HG03045 (cell line): ENCODE data around the gene KCNA10.

Experiments used
- ATAC-seq: cut with Tn5 transposase; IDR thresholded peaks from one replicate; pipeline ENCODE4 v1.9.1; 2021; ENCODE audit warnings: mild to moderate bottlenecking, moderate library complexity; ENCODE audit not compliant: unreplicated experiment

The KCNA10 gene

DNA sequence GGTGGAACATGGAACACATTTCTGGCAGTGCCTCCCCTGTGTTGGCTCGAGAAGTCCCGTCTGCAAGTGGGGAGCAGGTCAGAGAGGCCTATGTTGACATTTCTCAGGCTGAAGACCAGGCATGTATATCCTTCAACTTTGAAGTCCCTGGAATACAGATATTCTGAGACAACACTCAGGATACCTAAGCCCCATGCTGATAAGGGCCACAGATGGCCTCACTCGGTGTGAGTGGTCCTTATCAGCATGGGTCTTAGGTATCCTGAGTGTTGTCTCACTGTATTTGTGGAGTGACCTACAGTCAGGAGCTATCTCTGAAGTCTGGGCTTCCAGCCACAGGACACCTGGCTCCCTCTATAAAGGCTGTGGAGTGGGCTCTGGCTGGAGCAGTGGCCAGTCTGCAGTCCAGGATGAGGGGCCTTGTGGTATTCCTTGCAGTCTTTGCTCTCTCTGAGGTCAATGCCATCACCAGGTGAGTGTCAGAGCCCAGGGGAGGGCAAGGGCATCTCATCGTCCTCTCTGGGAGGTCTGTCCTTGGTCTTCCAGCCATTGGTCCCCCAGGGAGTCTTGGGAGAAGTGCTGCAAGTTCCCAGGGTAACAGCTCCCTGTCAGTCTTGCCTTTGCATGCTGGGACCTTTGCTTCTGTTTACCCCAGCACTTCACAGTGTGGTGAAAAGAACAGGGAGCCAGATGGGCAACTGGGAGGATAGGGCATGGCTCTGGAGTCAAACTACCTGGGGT lies 38.4 kb downstream of the KCNA10 start:
- ATAC-seq: no peak

DNA sequence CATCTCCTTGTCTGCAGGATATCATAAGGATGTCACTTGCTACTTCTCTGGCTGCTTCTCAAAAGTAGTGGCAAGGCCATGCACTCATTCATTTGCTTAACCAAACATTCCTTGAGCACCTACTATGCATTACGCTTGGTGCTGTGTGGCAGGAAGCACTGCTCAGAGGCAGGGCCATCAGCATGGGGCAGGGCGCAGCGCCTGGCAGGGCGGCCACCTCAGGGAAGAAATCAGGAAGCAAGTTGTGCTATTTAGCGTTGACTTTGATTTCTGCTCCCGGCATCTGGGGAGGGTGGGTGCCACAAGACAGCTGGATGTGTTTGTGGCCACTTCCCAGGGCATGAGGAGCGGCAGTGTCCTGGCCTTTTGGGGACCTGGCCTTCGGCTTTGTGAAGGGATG lies 40.1 kb downstream of the KCNA10 start:
- no peak for ATAC-seq

DNA sequence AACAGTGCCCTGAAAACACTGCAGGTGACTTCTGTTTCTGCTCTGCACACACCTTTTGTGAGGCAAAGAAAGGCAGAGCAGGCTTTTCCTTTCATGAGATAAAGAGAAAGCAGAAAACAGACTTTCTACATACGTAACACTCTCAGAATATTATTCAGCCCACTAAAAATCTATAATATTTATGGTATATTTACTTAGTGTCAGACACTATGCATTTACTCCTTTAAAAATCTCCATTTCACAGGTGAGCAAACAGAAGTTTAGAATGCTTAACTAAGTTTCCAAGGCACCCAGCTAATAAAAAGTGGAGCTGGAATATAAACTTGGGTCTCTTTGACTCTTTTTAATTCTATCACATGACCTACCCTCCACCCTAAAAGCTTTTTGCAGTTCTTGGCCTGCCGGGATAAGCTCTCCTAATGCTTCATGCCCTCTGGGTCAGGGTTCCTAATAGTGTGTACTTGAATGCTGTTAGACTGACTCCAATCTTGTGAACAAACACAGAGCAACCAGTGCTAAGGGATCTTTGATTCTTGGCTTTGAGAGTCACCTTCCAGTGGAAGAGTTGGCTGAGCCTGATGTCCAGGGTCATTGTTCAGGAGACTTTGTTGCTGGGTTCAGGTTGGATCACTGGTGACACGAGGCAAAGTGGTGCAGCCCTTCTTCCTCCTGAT lies 40.9 kb downstream of the KCNA10 start:
- no peak for ATAC-seq

DNA sequence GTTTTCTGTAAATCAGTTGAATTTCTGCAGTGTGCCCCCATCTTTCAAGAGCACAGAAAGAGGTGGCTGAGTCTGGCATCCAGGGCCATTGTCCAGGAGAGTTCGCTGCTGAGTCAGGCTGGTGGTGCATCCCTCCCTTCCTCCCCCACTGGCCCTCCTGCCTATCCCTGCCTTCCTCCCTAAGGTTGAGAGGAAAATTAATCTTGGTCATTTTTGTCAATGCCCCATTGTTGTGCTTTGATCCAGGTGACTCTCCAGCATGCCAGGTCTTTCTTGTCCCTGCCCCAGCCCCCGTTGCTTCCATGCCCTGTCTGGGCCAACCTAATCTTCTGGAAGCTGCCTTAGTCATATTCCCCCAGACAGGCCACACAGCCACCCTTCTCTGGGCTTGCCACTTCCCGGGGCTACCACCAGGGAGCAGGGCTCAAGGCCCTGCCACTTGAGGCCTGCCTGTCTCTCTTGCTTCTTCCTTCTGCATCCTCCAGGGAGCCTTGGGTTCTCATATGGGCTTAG lies 41.5 kb downstream of the KCNA10 start:
- ATAC-seq: no peak

DNA sequence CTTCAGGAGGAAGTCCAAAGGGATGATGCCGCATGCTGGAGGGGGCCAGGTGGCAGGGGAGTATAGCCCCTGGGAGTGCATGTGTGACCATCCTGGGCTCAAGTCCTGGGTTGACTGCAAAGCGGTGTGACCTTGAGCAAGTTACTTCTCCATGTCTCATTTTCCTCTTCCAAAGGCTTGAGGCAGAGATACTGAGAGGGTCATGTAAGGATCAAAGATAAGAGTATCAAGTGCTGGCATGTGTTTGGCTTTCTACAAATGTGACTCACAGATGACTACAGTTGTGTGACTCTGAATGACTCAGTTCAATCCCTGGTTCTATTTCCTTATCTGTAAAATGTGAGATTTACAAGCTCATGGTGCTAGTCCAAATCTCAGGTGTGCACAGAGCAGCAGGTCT lies 41.9 kb downstream of the KCNA10 start:
- ATAC-seq: no peak

DNA sequence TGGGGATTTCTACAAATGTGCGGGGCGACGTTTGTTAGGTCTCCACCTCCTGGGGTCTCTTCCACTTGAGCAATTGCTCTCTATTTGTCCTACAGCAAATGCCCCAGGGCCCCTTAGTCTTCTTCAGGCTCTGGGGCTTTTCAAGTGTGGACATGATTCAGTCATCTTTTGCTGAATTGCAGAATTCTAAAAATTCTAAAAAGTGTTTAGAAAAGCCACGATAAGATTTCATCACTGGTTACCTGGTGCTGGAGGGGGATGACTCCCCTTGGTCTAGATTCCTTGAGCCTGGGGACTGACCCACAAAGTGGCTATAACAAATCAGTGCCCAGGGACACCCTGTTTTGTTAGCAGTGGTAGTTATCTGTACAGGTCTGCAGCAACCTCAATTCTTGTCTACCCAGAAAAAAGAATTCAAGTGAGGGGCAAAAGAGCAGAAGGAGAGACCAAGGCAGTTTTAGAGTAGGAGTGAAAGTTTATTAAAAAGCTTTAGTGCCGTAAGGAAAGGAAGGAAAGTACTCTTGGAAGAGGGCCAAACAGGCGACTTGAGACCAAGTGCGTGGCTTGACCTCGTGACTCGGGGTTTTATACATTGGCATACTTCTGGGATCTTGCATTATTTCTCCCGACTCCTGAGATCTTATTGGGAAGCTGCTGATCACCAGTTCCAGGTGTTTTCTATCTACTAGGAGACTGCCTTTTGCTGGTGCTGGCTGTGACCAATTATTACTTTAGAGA lies 42.8 kb downstream of the KCNA10 start:
- no peak for ATAC-seq

DNA sequence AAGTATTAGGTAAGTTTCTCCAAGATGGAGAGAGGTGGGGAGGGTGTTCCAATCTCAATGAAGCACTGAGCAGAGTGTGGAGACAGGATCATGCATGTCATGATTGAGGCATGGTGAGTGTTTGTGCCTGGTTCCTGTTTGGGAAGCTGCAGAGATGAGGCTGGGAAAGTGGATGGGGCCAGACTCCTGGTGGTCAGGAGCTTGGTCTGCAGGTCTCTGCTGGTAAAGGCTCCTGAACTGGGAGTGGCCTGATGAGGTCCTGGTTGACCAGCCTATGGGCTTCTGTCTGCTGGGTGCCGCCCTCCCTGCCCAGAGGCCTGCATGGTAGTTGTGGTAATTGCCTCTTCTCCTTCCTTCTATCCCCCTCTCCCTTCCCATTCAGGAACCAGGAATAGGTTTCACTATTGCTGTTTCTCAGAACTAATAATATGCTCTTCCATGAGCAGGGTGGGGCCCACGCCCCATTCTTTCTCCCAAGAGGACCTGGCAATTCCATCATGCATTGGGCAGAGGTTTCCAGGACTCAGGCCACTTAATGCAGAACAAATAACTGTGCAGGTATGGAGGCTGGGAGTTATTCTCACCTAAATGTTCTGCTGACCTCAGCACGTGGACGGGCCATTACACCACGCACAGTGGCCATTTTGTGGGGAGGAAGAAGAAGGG lies 43.5 kb downstream of the KCNA10 start:
- no peak for ATAC-seq

DNA sequence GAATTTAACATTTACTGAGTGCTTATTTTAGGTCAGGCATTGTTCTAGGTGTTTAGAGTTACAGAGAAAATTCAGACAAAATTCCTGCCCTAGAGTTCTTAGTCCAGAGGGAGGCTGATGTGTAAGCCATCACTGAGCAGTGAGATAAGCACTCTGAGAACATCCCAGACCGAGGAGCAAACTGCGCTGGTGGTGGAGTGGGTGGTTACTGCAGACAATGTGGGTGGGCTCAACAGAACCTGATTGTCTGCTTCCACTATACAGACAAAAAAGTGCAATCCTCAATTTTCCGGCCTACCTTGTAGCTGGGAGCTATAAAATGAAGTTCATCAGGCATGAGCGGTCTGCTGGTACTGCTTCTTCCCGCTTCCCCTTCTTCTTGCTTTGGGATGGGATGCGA lies 44.5 kb downstream of the KCNA10 start:
- no peak for ATAC-seq

DNA sequence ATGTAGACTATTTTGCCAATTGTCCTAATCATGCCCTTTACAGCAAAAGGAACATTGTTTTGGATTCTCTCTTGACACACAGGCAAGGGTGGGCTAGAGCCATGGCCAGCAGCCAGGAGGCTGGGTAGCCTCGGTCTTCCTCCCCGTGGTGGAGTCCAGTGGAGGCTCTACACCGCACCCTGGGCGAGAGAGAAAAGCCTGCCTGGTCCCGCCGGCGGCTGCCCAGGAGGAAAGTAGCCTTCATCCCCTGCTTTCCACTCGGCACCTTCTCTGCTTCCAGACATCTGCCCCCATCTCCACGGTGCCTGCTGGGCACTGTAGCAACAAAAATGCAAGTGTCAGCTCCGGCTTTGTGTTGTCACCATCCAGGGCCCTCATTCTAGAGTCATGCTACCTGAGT lies 46.4 kb downstream of the KCNA10 start:
- no peak for ATAC-seq

DNA sequence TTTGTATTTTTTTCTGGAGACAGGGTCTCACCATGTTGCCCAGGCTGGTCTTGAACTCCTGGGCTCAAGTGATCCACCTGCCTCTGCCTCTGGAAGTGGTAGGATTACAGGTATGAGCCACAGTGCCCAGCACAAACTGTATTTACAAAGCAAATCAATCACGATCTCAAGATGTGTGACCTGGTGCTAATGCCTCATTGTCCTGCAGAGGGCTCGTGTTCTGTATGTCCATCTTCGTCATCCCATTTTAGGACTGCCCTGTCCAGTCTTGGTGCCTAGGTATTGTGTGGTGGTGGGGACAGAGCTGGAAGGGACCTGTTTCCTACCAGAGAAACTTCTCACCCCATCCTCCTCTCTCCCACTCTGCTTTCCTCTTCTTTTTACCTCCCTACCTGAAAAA lies 47.8 kb downstream of the KCNA10 start:
- no peak for ATAC-seq
